Erythroblast (primary cell): ENCODE data around the gene MCRIP2.

ENCODE experiments used
- GATA1 ChIP-seq: IDR thresholded peaks from 2 replicates; pipeline ENCODE4 v1.6.1; 2011; ENCODE audit warnings: low read depth, mild to moderate bottlenecking, control low read depth, low read length, moderate library complexity
- POLR2A ChIP-seq: IDR thresholded peaks from 2 replicates; pipeline ENCODE4 v1.6.1; 2011; ENCODE audit warnings: mild to moderate bottlenecking, low read length

GRCh38 chr16:675884-676564 is 34.4 kb downstream of the MCRIP2 start:
- TF ChIP-seq POLR2A (no peak), GATA1 (no peak)
